Muscle layer of colon (tissue), 2 donors: ENCODE data around the gene SNCAIP.
"Not testable (repeated sequence)": the region's sequence is repeated elsewhere in the genome, so short reads cannot be mapped to it uniquely, and the experiment has no call there.

Source experiments
- H3K27ac ChIP-seq: one replicate; pipeline ENCODE4 v1.7.0; 2013; ENCODE audit warnings: low read depth, mild to moderate bottlenecking, low read length, moderate library complexity
- H3K27me3 ChIP-seq, 2 donors: one replicate each; pipeline ENCODE4 v1.7.0; 2013; ENCODE audit warnings: low read length in 2 of 2, mild to moderate bottlenecking in 2 of 2; ENCODE audit not compliant: insufficient read depth in 2 of 2, control insufficient read depth in 1 of 2
- H3K36me3 ChIP-seq: one replicate; pipeline ENCODE4 v1.7.0; 2013; ENCODE audit warnings: mild to moderate bottlenecking, low read length; ENCODE audit not compliant: insufficient read depth
- H3K4me1 ChIP-seq: one replicate; pipeline ENCODE4 v1.7.0; 2013; ENCODE audit warnings: mild to moderate bottlenecking, low read length; ENCODE audit not compliant: insufficient read depth
- H3K4me3 ChIP-seq, 2 donors: one replicate each; pipeline ENCODE4 v1.7.0; 2013; ENCODE audit warnings: low read length in 2 of 2, low read depth in 1 of 2, mild to moderate bottlenecking in 1 of 2, moderate library complexity in 1 of 2
- H3K9ac ChIP-seq: one replicate; pipeline ENCODE4 v1.7.0; 2013; ENCODE audit warnings: low read length
- H3K9me3 ChIP-seq: one replicate; pipeline ENCODE4 v1.7.0; 2013; ENCODE audit warnings: mild to moderate bottlenecking, low read length
- donor health status: abdominal sarcoma.
- donor health status: Adenocarcinoma of cecum.

SNCAIP gene

DNA sequence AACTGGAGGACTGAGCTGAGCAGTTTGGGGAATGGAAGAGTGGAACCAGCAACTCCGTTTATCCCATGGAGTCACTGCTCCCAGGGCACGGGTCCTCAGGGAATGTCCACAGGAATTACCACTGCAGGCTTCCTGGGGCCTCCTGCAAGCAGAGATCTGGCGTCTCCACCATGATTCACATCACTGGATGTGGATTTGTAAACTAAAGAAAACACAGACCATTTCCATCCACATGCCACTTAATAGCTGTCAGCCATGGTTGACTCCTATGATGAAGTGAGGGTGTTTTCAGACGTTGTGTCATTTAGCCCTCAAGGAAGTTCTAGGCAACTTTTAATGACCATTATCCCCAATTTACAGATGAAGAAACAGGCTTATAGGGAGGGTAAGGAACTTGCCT lies 30.2 kb downstream of the SNCAIP start:
- no peak overlapping the region for H3K27ac ChIP-seq
- H3K4me3 ChIP-seq, result no peak overlapping the region
- no peaks in the 10 kb centered on the region for H3K27me3 ChIP-seq
- no peaks in the 10 kb centered on the region for H3K4me1 ChIP-seq
- no peaks in the 10 kb centered on the region for H3K36me3 ChIP-seq
- H3K9ac ChIP-seq, result no peak overlapping the region
- H3K9me3 ChIP-seq, result no peaks in the 10 kb centered on the region

GRCh38 chr5:122346897-122347581 lies 35.0 kb downstream of the SNCAIP start:
- Histone ChIP-seq H3K9ac (no peak overlapping the region), H3K4me3 (no peak overlapping the region), H3K36me3 (no peaks in the 10 kb centered on the region)

DNA sequence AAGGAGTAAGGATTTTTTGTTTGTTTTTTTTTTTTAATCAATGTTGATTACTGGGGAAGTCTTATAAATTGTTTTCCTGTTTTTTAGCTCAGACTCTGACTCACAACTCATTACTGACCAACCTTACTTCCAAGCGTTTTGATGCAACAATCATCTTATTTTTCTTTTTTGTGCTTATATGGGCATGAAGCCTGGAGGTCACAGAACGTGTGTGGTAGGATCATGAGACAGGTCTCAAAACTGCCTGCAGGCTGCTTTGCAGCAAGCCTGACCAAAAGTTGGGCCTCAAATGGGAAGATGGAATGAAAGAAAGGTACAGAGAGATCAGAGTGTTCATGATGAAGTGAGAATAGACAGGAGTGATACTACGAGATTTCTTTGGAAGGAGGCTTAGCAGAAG lies 38.5 kb downstream of the SNCAIP start:
- H3K36me3 ChIP-seq, result no peaks in the 10 kb centered on the region
- H3K27ac ChIP-seq, result no peak overlapping the region
- no peak overlapping the region for H3K9ac ChIP-seq
- no peaks in the 10 kb centered on the region for H3K27me3 ChIP-seq
- no peaks in the 10 kb centered on the region for H3K9me3 ChIP-seq
- H3K4me1 ChIP-seq, result no peaks in the 10 kb centered on the region
- H3K4me3 ChIP-seq, result no peak overlapping the region

More at GRCh38 chr5:122346897-122347581, 35.0 kb downstream of the SNCAIP start:
- Histone ChIP-seq H3K4me1 (no peaks in the 10 kb centered on the region), H3K27me3 (no peaks in the 10 kb centered on the region), H3K27ac (no peak overlapping the region), H3K9me3 (no peaks in the 10 kb centered on the region)

- Histone ChIP-seq H3K9ac (no peak overlapping the region), H3K36me3 (no peaks in the 10 kb centered on the region), H3K9me3 (no peaks in the 10 kb centered on the region), H3K27me3 (no peaks in the 10 kb centered on the region), H3K27ac (no peak overlapping the region), H3K4me3 (no peak overlapping the region), H3K4me1 (no peaks in the 10 kb centered on the region)
Observed at GRCh38 chr5:122351416-122352157, 39.5 kb downstream of the SNCAIP start.

DNA sequence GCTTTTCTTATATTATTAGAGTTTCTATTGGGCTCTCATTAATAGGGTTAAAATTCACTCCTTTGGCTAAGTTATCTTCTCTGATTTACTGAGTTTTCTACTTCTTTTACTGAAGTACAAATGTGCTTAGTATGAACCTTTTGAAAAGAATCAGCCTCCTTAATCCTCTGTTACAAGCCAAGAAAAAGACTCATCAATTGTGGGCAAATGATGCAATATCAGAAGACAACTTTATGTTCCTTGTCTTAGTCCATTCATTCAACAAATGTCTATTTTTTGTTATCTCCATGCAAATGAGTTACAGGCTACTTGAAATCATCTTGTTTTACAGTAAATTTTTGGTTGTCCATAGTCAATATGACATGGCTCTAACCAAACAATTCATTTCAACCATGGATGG lies 40.3 kb downstream of the SNCAIP start:
- Histone ChIP-seq H3K4me1 (no peaks in the 10 kb centered on the region), H3K27me3 (no peaks in the 10 kb centered on the region), H3K4me3 (no peak overlapping the region), H3K27ac (no peak overlapping the region), H3K9ac (no peak overlapping the region), H3K36me3 (no peaks in the 10 kb centered on the region), H3K9me3 (no peaks in the 10 kb centered on the region)

DNA sequence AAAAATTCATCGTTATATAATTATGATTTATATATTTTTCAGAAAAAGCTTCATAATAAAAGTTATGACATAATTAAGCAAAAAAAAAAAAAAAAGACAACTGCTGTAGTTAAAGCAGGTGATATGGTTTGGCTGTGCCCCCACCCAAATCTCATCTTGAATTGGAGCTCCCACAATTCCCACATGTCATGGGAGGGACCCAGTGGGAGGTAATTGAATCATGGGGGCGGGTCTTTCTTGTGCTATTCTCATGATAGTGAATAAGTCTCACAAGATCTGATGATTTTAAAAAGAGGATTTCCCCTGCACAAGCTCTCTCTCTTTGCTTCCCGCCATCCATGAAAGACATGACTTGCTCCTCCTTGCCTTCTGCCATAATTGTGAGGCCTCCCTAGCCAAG lies 41.3 kb downstream of the SNCAIP start:
- not testable (repeated sequence) for H3K36me3 ChIP-seq, H3K9ac ChIP-seq, H3K4me1 ChIP-seq, H3K4me3 ChIP-seq, H3K9me3 ChIP-seq, H3K27ac ChIP-seq, H3K27me3 ChIP-seq

GRCh38 chr5:122354293-122354692 lies 42.3 kb downstream of the SNCAIP start:
- Histone ChIP-seq H3K27me3 (no peaks in the 10 kb centered on the region), H3K27ac (no peak overlapping the region)

DNA sequence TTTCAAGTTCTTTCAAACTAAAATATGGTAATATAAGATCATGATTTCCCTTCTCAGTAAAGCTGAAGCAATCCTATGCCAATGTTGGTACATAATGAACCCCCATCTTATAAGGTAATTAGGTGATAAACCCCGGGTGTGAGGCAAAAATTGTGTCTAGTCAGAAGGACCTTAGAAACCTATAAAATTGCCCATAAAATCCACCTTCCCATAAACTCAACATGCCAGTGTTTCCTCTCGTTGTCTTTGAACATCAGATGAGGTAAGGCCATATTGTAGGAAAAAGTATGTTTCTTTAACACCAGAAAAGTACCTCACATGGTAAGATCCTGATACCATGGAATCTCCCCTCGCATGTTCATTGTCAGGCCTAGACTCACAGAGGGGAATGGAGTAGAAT lies 43.3 kb downstream of the SNCAIP start:
- no peak overlapping the region for H3K4me3 ChIP-seq
- no peaks in the 10 kb centered on the region for H3K9me3 ChIP-seq
- H3K9ac ChIP-seq, result no peak overlapping the region
- no peak overlapping the region for H3K27ac ChIP-seq
- no peaks in the 10 kb centered on the region for H3K27me3 ChIP-seq
- no peaks in the 10 kb centered on the region for H3K4me1 ChIP-seq
- no peaks in the 10 kb centered on the region for H3K36me3 ChIP-seq

More at GRCh38 chr5:122354293-122354692, 42.3 kb downstream of the SNCAIP start:
- H3K9me3 ChIP-seq, result no peaks in the 10 kb centered on the region
- no peak overlapping the region for H3K4me3 ChIP-seq
- no peaks in the 10 kb centered on the region for H3K36me3 ChIP-seq
- H3K9ac ChIP-seq, result no peak overlapping the region
- no peaks in the 10 kb centered on the region for H3K4me1 ChIP-seq

DNA sequence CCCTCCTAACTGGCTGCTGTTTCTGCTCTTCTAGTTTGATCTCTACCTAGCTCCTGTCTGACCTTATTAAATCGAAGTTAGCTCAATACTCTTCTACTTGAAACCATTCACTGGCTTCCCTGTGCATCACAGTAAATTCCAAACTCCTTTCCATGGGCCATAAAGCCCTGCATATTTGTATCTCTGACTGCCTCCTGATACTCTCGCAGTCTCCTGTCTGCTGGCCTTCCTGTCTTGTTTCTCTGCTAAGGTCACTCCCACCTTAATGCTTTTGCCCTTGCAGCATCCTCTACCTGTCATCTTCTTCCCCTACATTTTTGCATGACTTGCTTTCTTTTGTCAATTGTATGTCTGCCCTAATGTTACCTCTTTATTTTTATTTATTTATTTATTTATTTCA lies 44.8 kb downstream of the SNCAIP start:
- Histone ChIP-seq H3K27ac (no peak overlapping the region), H3K27me3 (no peaks in the 10 kb centered on the region), H3K9me3 (no peaks in the 10 kb centered on the region), H3K4me3 (no peak overlapping the region), H3K4me1 (no peaks in the 10 kb centered on the region), H3K9ac (no peak overlapping the region), H3K36me3 (no peaks in the 10 kb centered on the region)

GRCh38 chr5:122358372-122358979 lies 46.4 kb downstream of the SNCAIP start:
- no peak overlapping the region for H3K27ac ChIP-seq
- no peaks in the 10 kb centered on the region for H3K4me1 ChIP-seq
- no peak overlapping the region for H3K4me3 ChIP-seq
- H3K9ac ChIP-seq, result no peak overlapping the region
- no peaks in the 10 kb centered on the region for H3K36me3 ChIP-seq
- H3K27me3 ChIP-seq, result no peaks in the 10 kb centered on the region
- no peaks in the 10 kb centered on the region for H3K9me3 ChIP-seq

- no peaks in the 10 kb centered on the region for H3K36me3 ChIP-seq
- H3K9me3 ChIP-seq, result no peaks in the 10 kb centered on the region
- no peak overlapping the region for H3K4me3 ChIP-seq
- no peaks in the 10 kb centered on the region for H3K4me1 ChIP-seq
- H3K9ac ChIP-seq, result no peak overlapping the region
- H3K27me3 ChIP-seq, result no peaks in the 10 kb centered on the region
- no peak overlapping the region for H3K27ac ChIP-seq
Observed at GRCh38 chr5:122362361-122362760, 50.3 kb downstream of the SNCAIP start.
